Right lobe of liver (tissue), 6 donors: ENCODE measurements around the gene KIAA1191. TPM values are rescaled to one million over a fixed set of nuclear protein-coding genes. Genes with fewer than 3 reads are reported as not detected.

Experiments
- ATAC-seq, 4 donors: fragments of 200-7000 bp; cut with Tn5 transposase; one replicate each; pipeline ENCODE4 v1.9.1; 2020; ENCODE audit warnings: mild to moderate bottlenecking in 4 of 4, moderate library complexity in 4 of 4
- DNase-seq, 3 donors: peaks; one replicate each; pipeline ENCODE4 v3.0.0-alpha.2; 2020
- H3K27ac ChIP-seq, 3 donors: fragments of 200-600 bp; one replicate each; pipeline ENCODE4 v1.8.0; 2022
- H3K27me3 ChIP-seq, 2 donors: fragments of 200-600 bp; one replicate each; pipeline ENCODE4 v1.8.0; 2022
- H3K36me3 ChIP-seq, 4 donors: fragments of 200-600 bp; sonication (generic) in 1 of 4; one replicate each; pipeline versions ENCODE4 v1.5.1 to v1.8.0; 2017 to 2022; ENCODE audit warnings: control low read depth in 1 of 4
- H3K4me1 ChIP-seq, 4 donors: fragments of 200-600 bp; sonication (generic) in 1 of 4; one replicate each; pipeline versions ENCODE4 v1.5.1 to v1.8.0; 2017 to 2022; ENCODE audit warnings: control low read depth in 1 of 4
- H3K4me3 ChIP-seq, 3 donors: fragments of 200-600 bp; one replicate each; pipeline ENCODE4 v1.8.0; 2022
- H3K9me3 ChIP-seq, 4 donors: fragments of 200-600 bp; sonication (generic) in 1 of 4; one replicate each; pipeline versions ENCODE4 v1.5.1 to v1.8.0; 2017 to 2022; ENCODE audit warnings: control low read depth in 1 of 4
- CTCF ChIP-seq, 4 donors: fragments of 200-600 bp in 3 of 4; fragments of 450-650 bp in 1 of 4; IDR thresholded peaks; one replicate each; pipeline versions ENCODE4 v1.5.1 to v1.8.0; 2016 to 2022; ENCODE audit warnings: antibody characterized with exemption in 4 of 4, mild to moderate bottlenecking in 2 of 4
- POLR2A ChIP-seq: fragments of 450-650 bp; IDR thresholded peaks from one replicate; pipeline ENCODE4 v1.6.1; 2017; ENCODE audit warnings: antibody characterized with exemption, mild to moderate bottlenecking
- WGBS: methylation state at CpG from one replicate; pipeline ENCODE4 v1.1.6; 2018; ENCODE audit warnings: low coverage, low lambda C conversion rate; ENCODE audit not compliant: insufficient coverage; ENCODE audit errors: missing lambda C conversion rate; 5-methylcytosine and 5-hydroxymethylcytosine counted together
- intact Hi-C, 2 donors: fragments of 100-400 bp; cut with DNase I; formaldehyde crosslinking; loops; one replicate each; pipeline versions ENCODE4 v1.11.2 to v1.14.1; 2022
- total RNA-seq, 6 experiments: library from RNA; depleted of rRNA in 2 of 6; stranded (reverse); fragments of >200 nt in 2 of 6; fragmentation: NEBNext Ultra II Directional in 3 of 6; extraction: Animal tissue kit (Norgen Biotek cat#: 25700) in 3 of 6; gene quantifications; one replicate each; pipeline versions ENCODE4 v1.1.0 to v1.2.4, GENCODE V29; 2016 to 2023
- donor health status: DM: no; HTN: yes; CAD: no.
- donor health status: DM: no; HTN: no; CAD: no.
- donor health status: DM: no; HTN: no; CAD: no.
- donor health status: DM: no; HTN: yes; CAD: no.
- donor health status: DM: no; HTN: yes; CAD: no.

KIAA1191 gene
- total RNA-seq, 6 experiments from 2014 or later: 49.7 to 65.0 (median 57.6) TPM

- WGBS: no CpG with 5 or more reads among the region's 13 CpGs
- H3K27me3 ChIP-seq: no peaks in the 10 kb centered on the region
- H3K4me1 ChIP-seq: peaks cover 0 to 9% (median 0%) of the 10 kb centered on the region in 4 donors
- H3K9me3 ChIP-seq: no peaks in the 10 kb centered on the region
- ATAC-seq (no peak), DNase-seq (no peak)
- intact Hi-C loops: no loop called here
- H3K27ac ChIP-seq: no peak overlapping the region
- no peaks in the 10 kb centered on the region for H3K36me3 ChIP-seq
- H3K4me3 ChIP-seq: no peak overlapping the region
- TF ChIP-seq POLR2A: no peak
- TF ChIP-seq CTCF (IDR thresholded peaks at IDR 0.05): no peak
Observed at GRCh38 chr5:176368726-176369125, 7.2 kb upstream of the KIAA1191 start.

GRCh38 chr5:176366232-176366894 is 4.8 kb upstream of the KIAA1191 start:
- DNase-seq (no peak), ATAC-seq (no peak)
- peak overlapping the region; percentile 69 to 78 (median 74) for H3K4me3 ChIP-seq
- no peak for TF ChIP-seq CTCF (IDR thresholded peaks at IDR 0.05)
- TF ChIP-seq POLR2A: no peak
- 79% methylated on average over 6 of the region's 38 CpGs for WGBS
- intact Hi-C loops: no loop called here
- H3K27me3 ChIP-seq: no peaks in the 10 kb centered on the region
- H3K27ac ChIP-seq: no peak overlapping the region
- no peaks in the 10 kb centered on the region for H3K36me3 ChIP-seq
- no peaks in the 10 kb centered on the region for H3K9me3 ChIP-seq
- peaks cover 0 to 6% (median 0%) of the 10 kb centered on the region in 4 donors for H3K4me1 ChIP-seq

GRCh38 chr5:176365351-176366231 is 4.0 kb upstream of the KIAA1191 start, which contains the start of gene ARL10:
ARL10 (plus strand) TSS chr5:176365487; CDS start chr5:176365564, 77 bp downstream.
- intact Hi-C loops: no loop called here
- WGBS: no CpG with 5 or more reads among the region's 108 CpGs
- no peaks in the 10 kb centered on the region for H3K36me3 ChIP-seq
- peak within 1 kb of the TSS in 1 of 3 donors; percentile 5 for H3K27ac ChIP-seq
- H3K27me3 ChIP-seq: no peaks in the 10 kb centered on the region
- H3K4me3 ChIP-seq: peak within 1 kb of the TSS; percentile 69 to 78 (median 74)
- peaks cover 0 to 6% (median under 1%) of the 10 kb centered on the region in 4 donors for H3K4me1 ChIP-seq
- ATAC-seq (peak; percentile 2 to 38 (median 6)), DNase-seq (peak; percentile 52 to 67 (median 57))
- H3K9me3 ChIP-seq: no peaks in the 10 kb centered on the region
- no peak for TF ChIP-seq CTCF (IDR thresholded peaks at IDR 0.05)
- no peak for TF ChIP-seq POLR2A

- Histone ChIP-seq H3K4me1 (peaks cover 0 to 13% (median 2%) of the 10 kb centered on the region in 4 donors), H3K9me3 (no peaks in the 10 kb centered on the region), H3K4me3 (peak overlapping the region; percentile 69 to 78 (median 74)), H3K27me3 (no peaks in the 10 kb centered on the region), H3K27ac (peak overlapping the region in 1 of 3 donors; percentile 5), H3K36me3 (no peaks in the 10 kb centered on the region)
- TF ChIP-seq CTCF (IDR thresholded peaks at IDR 0.05) (no peak), POLR2A (no peak)
- 16% methylated on average over 6 of the region's 28 CpGs for WGBS
- ATAC-seq (no peak), DNase-seq (no peak)
- intact Hi-C loops: no loop called here
Observed at GRCh38 chr5:176364765-176365350, 3.3 kb upstream of the KIAA1191 start.
